H9 (cell line): ENCODE measurements around the gene SLC14A1. TPM values are rescaled to one million over a fixed set of nuclear protein-coding genes. Genes with fewer than 3 reads are reported as not detected.
A peak's percentile ranks its signal among the peaks of the same experiment; 100 is the strongest.

Experiments used
- DNase-seq: peaks from one replicate; pipeline ENCODE4 v3.0.0-alpha.2; 2017
- H2AFZ ChIP-seq: one replicate; pipeline ENCODE4 v1.6.1; 2013; ENCODE audit warnings: mild to moderate bottlenecking, low read length, control low read depth, moderate library complexity
- H2AK5ac ChIP-seq: 2 replicates; pipeline ENCODE4 v1.6.1; 2013; ENCODE audit warnings: low read length, control low read depth, mixed read lengths; ENCODE audit not compliant: insufficient read length
- H2BK120ac ChIP-seq: one replicate; pipeline ENCODE4 v1.6.1; 2013; ENCODE audit warnings: low read depth, mild to moderate bottlenecking, low read length, control low read depth, inconsistent platforms; ENCODE audit not compliant: poor library complexity, severe bottlenecking
- H2BK12ac ChIP-seq: 2 replicates; pipeline ENCODE4 v1.6.1; 2013; ENCODE audit warnings: low read length, control low read depth, mixed read lengths, low read depth; ENCODE audit not compliant: insufficient read length
- H2BK15ac ChIP-seq: 2 replicates; pipeline ENCODE4 v1.6.1; 2013; ENCODE audit warnings: low read depth, low read length, control low read depth
- H2BK20ac ChIP-seq: one replicate; pipeline ENCODE4 v1.6.1; 2013; ENCODE audit warnings: low read depth, mild to moderate bottlenecking, low read length, control low read depth, inconsistent platforms; ENCODE audit not compliant: poor library complexity, severe bottlenecking
- H2BK5ac ChIP-seq: 2 replicates; pipeline ENCODE4 v1.6.1; 2013; ENCODE audit warnings: low read length, control low read depth, mixed read lengths; ENCODE audit not compliant: insufficient read length
- H3K14ac ChIP-seq: 2 replicates; pipeline ENCODE4 v1.6.1; 2013; ENCODE audit warnings: low read length, control low read depth; ENCODE audit not compliant: insufficient read depth
- H3K18ac ChIP-seq: 2 replicates; pipeline ENCODE4 v1.6.1; 2013; ENCODE audit warnings: low read depth, mild to moderate bottlenecking, mixed read lengths, low read length, control low read depth; ENCODE audit not compliant: insufficient read length
- H3K23ac ChIP-seq: 2 replicates; pipeline ENCODE4 v1.6.1; 2013; ENCODE audit warnings: low read length, control low read depth, mixed read lengths, low read depth; ENCODE audit not compliant: insufficient read length
- H3K23me2 ChIP-seq: 2 replicates; pipeline ENCODE4 v1.6.1; 2013; ENCODE audit warnings: low read depth, mild to moderate bottlenecking, mixed read lengths, low read length, control low read depth; ENCODE audit not compliant: insufficient read length, poor library complexity, severe bottlenecking
- H3K27ac ChIP-seq: 2 replicates; pipeline ENCODE4 v1.5.1; 2013; ENCODE audit warnings: low read length, control low read depth, mixed read lengths, low read depth; ENCODE audit not compliant: insufficient read length
- H3K27me3 ChIP-seq: 2 replicates; pipeline ENCODE4 v1.6.1; 2013; ENCODE audit warnings: low read length, control low read depth, inconsistent platforms; ENCODE audit not compliant: insufficient read depth
- H3K4ac ChIP-seq: 2 replicates; pipeline ENCODE4 v1.6.1; 2013; ENCODE audit warnings: low read depth, mild to moderate bottlenecking, control low read depth, inconsistent platforms, low read length, moderate library complexity
- H3K4me1 ChIP-seq: 2 replicates; pipeline ENCODE4 v1.6.1; 2013; ENCODE audit warnings: low read length, control low read depth, inconsistent platforms; ENCODE audit not compliant: insufficient read depth
- H3K4me2 ChIP-seq: 2 replicates; pipeline ENCODE4 v1.6.1; 2013; ENCODE audit warnings: low read length, control low read depth, mixed read lengths; ENCODE audit not compliant: insufficient read length, insufficient read depth
- H3K56ac ChIP-seq: 2 replicates; pipeline ENCODE4 v1.6.1; 2013; ENCODE audit warnings: low read depth, mild to moderate bottlenecking, mixed read lengths, low read length, control low read depth; ENCODE audit not compliant: insufficient read length
- H3K79me1 ChIP-seq: 2 replicates; pipeline ENCODE4 v1.6.1; 2013; ENCODE audit warnings: low read depth, mild to moderate bottlenecking, moderate library complexity, low read length, control low read depth, inconsistent platforms; ENCODE audit not compliant: insufficient read depth, poor library complexity, severe bottlenecking
- H3K79me2 ChIP-seq: 2 replicates; pipeline ENCODE4 v1.6.1; 2013; ENCODE audit warnings: low read length, control low read depth, inconsistent platforms; ENCODE audit not compliant: insufficient read depth
- H3K9ac ChIP-seq: 2 replicates; pipeline ENCODE4 v1.6.1; 2013; ENCODE audit warnings: low read length, control low read depth, mixed read lengths; ENCODE audit not compliant: insufficient read length; ENCODE audit errors: extremely low read depth
- H3K9me3 ChIP-seq: one replicate; pipeline ENCODE4 v1.6.1; 2013; ENCODE audit warnings: low read depth, low read length, inconsistent platforms; ENCODE audit not compliant: control insufficient read depth
- H3T11ph ChIP-seq: one replicate; pipeline ENCODE4 v1.6.1; 2013; ENCODE audit warnings: mild to moderate bottlenecking, low read length, control low read depth, inconsistent platforms
- H4K20me1 ChIP-seq: one replicate; pipeline ENCODE4 v1.6.1; 2013; ENCODE audit not compliant: control insufficient read depth, insufficient read length, insufficient read depth
- H4K5ac ChIP-seq: 2 replicates; pipeline ENCODE4 v1.6.1; 2013; ENCODE audit warnings: low read depth, mild to moderate bottlenecking, mixed read lengths, low read length, control low read depth; ENCODE audit not compliant: insufficient read length
- H4K8ac ChIP-seq: replicated peaks from 2 replicates; pipeline ENCODE4 v1.6.1; 2013; ENCODE audit warnings: low read length, control low read depth, mixed read lengths, low read depth; ENCODE audit not compliant: insufficient read length
- H4K91ac ChIP-seq: 2 replicates; pipeline ENCODE4 v1.6.1; 2013; ENCODE audit warnings: low read depth, mild to moderate bottlenecking, moderate library complexity, mixed read lengths, low read length, control low read depth; ENCODE audit not compliant: insufficient read length
- H3K27ac Mint-ChIP-seq, 3 experiments: 2 replicates in 2 of 3; 3 replicates in 1 of 3; pipeline ENCODE4 v1.8.0; 2020 to 2021; ENCODE audit warnings: mixed read lengths in 3 of 3, mild to moderate bottlenecking in 1 of 3, moderate library complexity in 1 of 3
- H3K27me3 Mint-ChIP-seq: 2 replicates; pipeline ENCODE4 v1.8.0; 2021; ENCODE audit warnings: low read depth, mild to moderate bottlenecking, moderate library complexity, mixed read lengths
- H3K36me3 Mint-ChIP-seq, 3 experiments: 2 replicates in 2 of 3; 3 replicates in 1 of 3; pipeline ENCODE4 v1.8.0; 2020 to 2021; ENCODE audit warnings: low read depth in 3 of 3, mixed read lengths in 3 of 3; ENCODE audit not compliant: insufficient read depth in 1 of 3
- H3K4me1 Mint-ChIP-seq, 2 experiments: 2 replicates each; pipeline ENCODE4 v1.8.0; 2020; ENCODE audit warnings: mixed read lengths in 2 of 2
- H3K4me3 Mint-ChIP-seq, 2 experiments: 2 replicates in 1 of 2; 3 replicates in 1 of 2; pipeline ENCODE4 v1.8.0; 2020 to 2021; ENCODE audit warnings: mild to moderate bottlenecking in 2 of 2, mixed read lengths in 2 of 2, moderate library complexity in 1 of 2
- H3K9me3 Mint-ChIP-seq, 2 experiments: 2 replicates in 1 of 2; 3 replicates in 1 of 2; pipeline ENCODE4 v1.8.0; 2020; ENCODE audit warnings: mild to moderate bottlenecking in 2 of 2, mixed read lengths in 2 of 2, moderate library complexity in 1 of 2
- WGBS: extraction: QIAGEN DNeasy Blood & Tissue Kit; methylation state at CpG from one replicate; pipeline ENCODE4 v1.1.7; 2013; ENCODE audit warnings: missing lambda C conversion rate, low lambda C conversion rate, mixed read lengths; ENCODE audit not compliant: insufficient read length; ENCODE audit errors: extremely low coverage; 5-methylcytosine and 5-hydroxymethylcytosine counted together
- total RNA-seq: library from RNA; stranded (reverse); gene quantifications from 2 replicates; pipeline ENCODE4 v1.2.1, GENCODE V29; 2021
- TF ChIP-seq, protein P1 (sequence below): fragments of 200-600 bp; sonication (generic); conservative IDR thresholded peaks from 3 replicates; pipeline ENCODE4 v1.8.0; 2021; ENCODE audit warnings: antibody characterized with exemption, mild to moderate bottlenecking

Gene SLC14A1
- total RNA-seq, 1 experiment from 2014 or later = not detected

DNA sequence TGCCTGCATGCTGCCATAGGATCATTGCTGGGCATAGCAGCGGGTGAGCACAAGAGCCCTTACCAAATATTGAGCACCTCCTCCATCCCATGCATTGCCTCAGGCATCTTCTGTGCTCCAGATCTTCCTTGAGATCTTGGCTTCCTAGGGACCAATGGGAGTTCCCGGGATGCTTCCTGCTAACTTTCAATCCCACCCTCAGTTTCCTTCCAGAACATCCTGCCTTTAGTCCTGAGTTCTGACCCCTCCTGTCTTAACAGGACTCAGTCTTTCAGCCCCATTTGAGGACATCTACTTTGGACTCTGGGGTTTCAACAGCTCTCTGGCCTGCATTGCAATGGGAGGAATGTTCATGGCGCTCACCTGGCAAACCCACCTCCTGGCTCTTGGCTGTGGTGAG is 15.3 kb downstream of the SLC14A1 start:
- TF ChIP-seq, protein P1, sequence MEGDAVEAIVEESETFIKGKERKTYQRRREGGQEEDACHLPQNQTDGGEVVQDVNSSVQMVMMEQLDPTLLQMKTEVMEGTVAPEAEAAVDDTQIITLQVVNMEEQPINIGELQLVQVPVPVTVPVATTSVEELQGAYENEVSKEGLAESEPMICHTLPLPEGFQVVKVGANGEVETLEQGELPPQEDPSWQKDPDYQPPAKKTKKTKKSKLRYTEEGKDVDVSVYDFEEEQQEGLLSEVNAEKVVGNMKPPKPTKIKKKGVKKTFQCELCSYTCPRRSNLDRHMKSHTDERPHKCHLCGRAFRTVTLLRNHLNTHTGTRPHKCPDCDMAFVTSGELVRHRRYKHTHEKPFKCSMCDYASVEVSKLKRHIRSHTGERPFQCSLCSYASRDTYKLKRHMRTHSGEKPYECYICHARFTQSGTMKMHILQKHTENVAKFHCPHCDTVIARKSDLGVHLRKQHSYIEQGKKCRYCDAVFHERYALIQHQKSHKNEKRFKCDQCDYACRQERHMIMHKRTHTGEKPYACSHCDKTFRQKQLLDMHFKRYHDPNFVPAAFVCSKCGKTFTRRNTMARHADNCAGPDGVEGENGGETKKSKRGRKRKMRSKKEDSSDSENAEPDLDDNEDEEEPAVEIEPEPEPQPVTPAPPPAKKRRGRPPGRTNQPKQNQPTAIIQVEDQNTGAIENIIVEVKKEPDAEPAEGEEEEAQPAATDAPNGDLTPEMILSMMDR = no peak
- Mint-ChIP-seq H3K27ac (peak overlapping the region in 1 of 3 experiments; percentile 12; a peak in 1 of 7 replicates), H3K9me3 (no peaks in the 10 kb centered on the region), H3K4me3 (no peak overlapping the region), H3K36me3 (no peaks in the 10 kb centered on the region), H3K27me3 (no peaks in the 10 kb centered on the region), H3K4me1 (peaks cover 40 to 46% of the 10 kb centered on the region in 2 experiments)
- no peak overlapping the region for H4K8ac ChIP-seq
- H2AK5ac ChIP-seq = no peak overlapping the region
- DNase-seq = no peak
- no peaks in the 10 kb centered on the region for H3K23me2 ChIP-seq
- no peak overlapping the region for H3K4ac ChIP-seq
- H3K4me1 ChIP-seq = no peaks in the 10 kb centered on the region; the same call in 1 of the 2 replicates
- H3K23ac ChIP-seq = no peak overlapping the region
- no peaks in the 10 kb centered on the region for H3K9me3 ChIP-seq
- peak overlapping the region; percentile 22 for H3K9ac ChIP-seq
- no peaks in the 10 kb centered on the region for H3K79me1 ChIP-seq
- peak overlapping the region; percentile 90 for H4K91ac ChIP-seq
- no peak overlapping the region for H2BK5ac ChIP-seq
- H3K56ac ChIP-seq = no peak overlapping the region
- no peak overlapping the region for H3K4me2 ChIP-seq
- H3K14ac ChIP-seq = no peak overlapping the region; the same call in 1 of the 2 replicates
- no peak overlapping the region for H2BK15ac ChIP-seq
- H2BK12ac ChIP-seq = no peak overlapping the region
- H3K18ac ChIP-seq = no peak overlapping the region
- no peak overlapping the region for H3K27ac ChIP-seq
- H2BK20ac ChIP-seq = no peak overlapping the region
- H2AFZ ChIP-seq = no peak overlapping the region
- WGBS = no CpG with 5 or more reads among the region's 3 CpGs
- H4K5ac ChIP-seq = no peak overlapping the region
- H3T11ph ChIP-seq = no peak overlapping the region
- no peaks in the 10 kb centered on the region for H3K79me2 ChIP-seq
- H3K27me3 ChIP-seq = no peaks in the 10 kb centered on the region
- H2BK120ac ChIP-seq = no peak overlapping the region
- H4K20me1 ChIP-seq = no peaks in the 10 kb centered on the region
